Activated CD8-positive, alpha-beta T cell treated with anti-CD3 and anti-CD28 coated beads, Interleukin-2, amount 10 ng/mL, durations not matched to agents 7 days and 5 days (primary cell): ENCODE measurements around the gene DACH1. TPM values are rescaled to one million over a fixed set of nuclear protein-coding genes. Genes with fewer than 3 reads are reported as not detected.

Experiments used
- ATAC-seq: fragments of 150-1000 bp; cut with Tn5 transposase; one replicate; pipeline ENCODE4 v1.10.0; 2021; ENCODE audit warnings: moderate library complexity
- CTCF ChIA-PET: fragments of 350-600 bp; sonication (Branson Sonifier 250); formaldehyde crosslinking; loops from one replicate; lab custom pipeline; 2021; ENCODE audit warnings: antibody characterized with exemption; lab: Charles Lee
- POLR2A ChIA-PET: fragments of 350-600 bp; sonication (Branson Sonifier 250); formaldehyde crosslinking; loops from one replicate; lab custom pipeline; 2021; ENCODE audit warnings: antibody characterized with exemption; lab: Charles Lee
- DNase-seq: peaks from one replicate; pipeline ENCODE4 v3.0.0-alpha.2; 2020
- H3K27ac Mint-ChIP-seq: one replicate; pipeline ENCODE4 v1.8.0; 2021; ENCODE audit warnings: mild to moderate bottlenecking, mixed read lengths
- H3K27me3 Mint-ChIP-seq: one replicate; pipeline ENCODE4 v1.8.0; 2021; ENCODE audit warnings: low read depth, mixed read lengths
- H3K36me3 Mint-ChIP-seq: one replicate; pipeline ENCODE4 v1.8.0; 2021; ENCODE audit warnings: low read depth, mixed read lengths
- H3K4me1 Mint-ChIP-seq: one replicate; pipeline ENCODE4 v1.8.0; 2021; ENCODE audit warnings: low read depth, mixed read lengths
- H3K4me3 Mint-ChIP-seq: one replicate; pipeline ENCODE4 v1.8.0; 2021; ENCODE audit warnings: mild to moderate bottlenecking, mixed read lengths
- H3K9me3 Mint-ChIP-seq: one replicate; pipeline ENCODE4 v1.8.0; 2022; ENCODE audit warnings: mixed read lengths; ENCODE audit not compliant: insufficient read depth
- total RNA-seq, 2 experiments: library from RNA; stranded (reverse); gene quantifications; one replicate each; pipeline ENCODE4 v1.2.3, GENCODE V29; 2021

The DACH1 gene
- total RNA-seq, 2 experiments from 2014 or later: not detected

GRCh38 chr13:71605744-71606143 is 261.3 kb downstream of the DACH1 start:
- Mint-ChIP-seq H3K9me3 (no peaks in the 10 kb centered on the region), H3K4me3 (no peak overlapping the region), H3K36me3 (no peaks in the 10 kb centered on the region), H3K27ac (no peak overlapping the region), H3K4me1 (no peaks in the 10 kb centered on the region), H3K27me3 (no peaks in the 10 kb centered on the region)
- ATAC-seq (no peak), DNase-seq (no peak)
- ChIA-PET CTCF (no interaction called here), POLR2A (no interaction called here)

- no peaks in the 10 kb centered on the region for H3K9me3 Mint-ChIP-seq
- no peak overlapping the region for H3K4me3 Mint-ChIP-seq
- DNase-seq (no peak), ATAC-seq (no peak)
- POLR2A ChIA-PET: no interaction called here
- H3K27me3 Mint-ChIP-seq: no peaks in the 10 kb centered on the region
- H3K4me1 Mint-ChIP-seq: no peaks in the 10 kb centered on the region
- no peak overlapping the region for H3K27ac Mint-ChIP-seq
- no peaks in the 10 kb centered on the region for H3K36me3 Mint-ChIP-seq
- CTCF ChIA-PET: no interaction called here
Measured at GRCh38 chr13:71603255-71603654, 263.7 kb downstream of the DACH1 start.

DNA sequence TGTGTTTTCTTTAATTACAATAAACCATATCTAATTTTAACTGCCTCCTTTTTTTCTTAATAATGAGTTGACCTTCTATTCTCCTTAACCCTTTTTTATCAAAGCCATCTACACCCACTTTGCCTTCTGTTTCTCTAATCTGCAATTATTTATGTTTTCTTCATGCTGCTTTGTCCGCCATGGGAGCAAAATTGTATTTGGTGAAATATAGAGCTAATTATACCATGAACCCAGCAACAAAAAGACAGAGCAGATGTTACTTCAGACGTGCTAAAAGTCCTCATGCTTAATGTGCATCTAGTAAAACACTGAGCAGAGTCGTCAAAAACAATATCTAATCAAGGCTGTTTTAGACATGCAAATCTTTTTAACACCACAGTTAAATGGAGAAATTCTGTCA is 264.7 kb downstream of the DACH1 start:
- Mint-ChIP-seq H3K4me3 (no peak overlapping the region), H3K9me3 (no peaks in the 10 kb centered on the region), H3K27me3 (no peaks in the 10 kb centered on the region), H3K4me1 (no peaks in the 10 kb centered on the region), H3K36me3 (no peaks in the 10 kb centered on the region), H3K27ac (no peak overlapping the region)
- POLR2A ChIA-PET: no interaction called here
- CTCF ChIA-PET: no interaction called here
- DNase-seq (no peak), ATAC-seq (no peak)

GRCh38 chr13:71597150-71597549 is 269.9 kb downstream of the DACH1 start:
- no peaks in the 10 kb centered on the region for H3K4me1 Mint-ChIP-seq
- no peaks in the 10 kb centered on the region for H3K36me3 Mint-ChIP-seq
- no peaks in the 10 kb centered on the region for H3K9me3 Mint-ChIP-seq
- ATAC-seq: no peak
- no peak overlapping the region for H3K27ac Mint-ChIP-seq
- POLR2A ChIA-PET: no interaction called here
- CTCF ChIA-PET: no interaction called here
- no peak overlapping the region for H3K4me3 Mint-ChIP-seq
- H3K27me3 Mint-ChIP-seq: no peaks in the 10 kb centered on the region
- no peak for DNase-seq

DNA sequence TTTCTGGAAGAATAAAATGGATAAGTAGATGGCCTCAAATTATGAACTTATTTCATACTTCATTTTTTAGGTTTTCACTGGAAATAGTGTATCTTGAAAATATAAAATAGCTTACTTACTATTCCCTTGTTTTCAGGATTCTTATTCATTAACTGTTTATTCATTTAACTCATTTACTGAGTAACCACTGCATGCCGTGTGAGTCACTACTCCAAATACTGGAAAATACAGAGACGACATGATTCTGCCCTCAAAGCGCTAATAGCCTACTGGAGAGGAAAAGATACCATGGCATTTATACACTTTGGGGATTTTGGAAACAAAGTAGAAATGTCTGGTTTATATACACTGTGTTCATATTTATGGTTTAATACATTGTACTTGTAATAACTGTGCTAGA is 270.9 kb downstream of the DACH1 start:
- DNase-seq (no peak), ATAC-seq (no peak)
- Mint-ChIP-seq H3K9me3 (no peaks in the 10 kb centered on the region), H3K27me3 (no peaks in the 10 kb centered on the region), H3K36me3 (no peaks in the 10 kb centered on the region), H3K4me1 (no peaks in the 10 kb centered on the region), H3K4me3 (no peak overlapping the region), H3K27ac (no peak overlapping the region)
- POLR2A ChIA-PET: no interaction called here
- CTCF ChIA-PET: no interaction called here

GRCh38 chr13:71593566-71593965 is 273.4 kb downstream of the DACH1 start:
- DNase-seq (no peak), ATAC-seq (no peak)
- POLR2A ChIA-PET: no interaction called here
- Mint-ChIP-seq H3K36me3 (no peaks in the 10 kb centered on the region), H3K27ac (no peak overlapping the region), H3K9me3 (no peaks in the 10 kb centered on the region), H3K4me3 (no peak overlapping the region), H3K4me1 (no peaks in the 10 kb centered on the region), H3K27me3 (no peaks in the 10 kb centered on the region)
- CTCF ChIA-PET: no interaction called here

- no peak for DNase-seq
- no peak overlapping the region for H3K4me3 Mint-ChIP-seq
- H3K9me3 Mint-ChIP-seq: no peaks in the 10 kb centered on the region
- no peaks in the 10 kb centered on the region for H3K36me3 Mint-ChIP-seq
- ATAC-seq: no peak
- POLR2A ChIA-PET: no interaction called here
- CTCF ChIA-PET: no interaction called here
- H3K27ac Mint-ChIP-seq: no peak overlapping the region
- no peaks in the 10 kb centered on the region for H3K4me1 Mint-ChIP-seq
- no peaks in the 10 kb centered on the region for H3K27me3 Mint-ChIP-seq
Measured at GRCh38 chr13:71591374-71591773, 275.6 kb downstream of the DACH1 start.

DNA sequence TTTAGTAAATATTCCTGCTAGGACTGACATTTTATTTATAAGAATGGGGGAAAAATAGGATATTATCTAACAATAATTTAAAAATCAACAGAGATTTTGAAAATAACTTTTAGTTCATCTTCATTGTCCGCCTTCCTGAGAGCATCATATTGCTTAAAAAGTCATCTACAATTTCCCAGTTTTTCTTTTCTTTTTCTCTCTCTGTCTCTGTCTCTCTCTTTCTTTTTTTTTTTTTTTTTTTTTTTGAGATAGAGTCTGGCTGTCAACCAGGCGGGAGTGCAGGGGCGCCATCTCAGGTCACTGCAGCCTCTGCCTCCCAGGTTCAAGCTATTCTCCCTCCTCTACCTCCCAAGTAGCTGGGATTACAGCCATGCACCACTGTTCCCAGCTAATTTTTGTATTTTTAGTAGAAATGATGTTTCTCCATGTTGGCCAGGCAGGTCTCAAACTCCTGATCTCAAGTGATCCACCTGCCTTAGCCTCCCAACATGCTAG is 276.3 kb downstream of the DACH1 start:
- ChIA-PET POLR2A (no interaction called here), CTCF (no interaction called here)
- no peaks in the 10 kb centered on the region for H3K9me3 Mint-ChIP-seq
- no peak overlapping the region for H3K27ac Mint-ChIP-seq
- no peak overlapping the region for H3K4me3 Mint-ChIP-seq
- no peaks in the 10 kb centered on the region for H3K4me1 Mint-ChIP-seq
- no peaks in the 10 kb centered on the region for H3K27me3 Mint-ChIP-seq
- ATAC-seq: no peak
- no peak for DNase-seq
- H3K36me3 Mint-ChIP-seq: no peaks in the 10 kb centered on the region

DNA sequence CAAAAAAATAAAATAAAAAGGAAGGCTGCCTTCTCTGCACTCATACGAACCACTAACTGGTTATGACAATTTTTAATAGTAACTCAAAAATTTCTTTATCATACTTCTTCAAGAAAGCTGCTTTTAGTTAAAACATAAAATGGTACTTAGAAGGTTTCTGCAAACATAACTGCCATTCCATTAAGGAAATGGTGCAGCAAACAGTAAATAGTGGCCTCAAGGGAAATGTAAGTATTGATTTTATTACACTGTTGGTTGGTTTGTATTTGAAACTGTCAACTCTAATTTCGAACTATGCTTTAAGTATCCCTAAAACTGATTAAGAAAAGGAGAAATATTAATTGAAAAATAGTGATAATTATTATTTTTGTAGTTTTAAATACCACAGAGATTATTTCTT is 278.0 kb downstream of the DACH1 start:
- no peak for ATAC-seq
- H3K36me3 Mint-ChIP-seq: no peaks in the 10 kb centered on the region
- H3K27ac Mint-ChIP-seq: no peak overlapping the region
- no peaks in the 10 kb centered on the region for H3K4me1 Mint-ChIP-seq
- no peak for DNase-seq
- ChIA-PET CTCF (no interaction called here), POLR2A (no interaction called here)
- no peaks in the 10 kb centered on the region for H3K27me3 Mint-ChIP-seq
- H3K4me3 Mint-ChIP-seq: no peak overlapping the region
- no peaks in the 10 kb centered on the region for H3K9me3 Mint-ChIP-seq

GRCh38 chr13:71587817-71588216 is 279.2 kb downstream of the DACH1 start:
- no peak overlapping the region for H3K27ac Mint-ChIP-seq
- ChIA-PET POLR2A (no interaction called here), CTCF (interaction anchor here (0.7 kb wide), 1 partner anchor 161 kb away, joined by 3 read pairs; no protein-coding TSS in a partner anchor)
- ATAC-seq: no peak
- H3K36me3 Mint-ChIP-seq: no peaks in the 10 kb centered on the region
- no peak overlapping the region for H3K4me3 Mint-ChIP-seq
- H3K4me1 Mint-ChIP-seq: no peaks in the 10 kb centered on the region
- no peaks in the 10 kb centered on the region for H3K9me3 Mint-ChIP-seq
- no peak for DNase-seq
- no peaks in the 10 kb centered on the region for H3K27me3 Mint-ChIP-seq

- no peaks in the 10 kb centered on the region for H3K9me3 Mint-ChIP-seq
- H3K4me3 Mint-ChIP-seq: no peak overlapping the region
- H3K4me1 Mint-ChIP-seq: no peaks in the 10 kb centered on the region
- ATAC-seq: no peak
- H3K27ac Mint-ChIP-seq: no peak overlapping the region
- ChIA-PET POLR2A (no interaction called here), CTCF (interaction anchor here (0.7 kb wide), 1 partner anchor 161 kb away, joined by 3 read pairs; no protein-coding TSS in a partner anchor)
- H3K27me3 Mint-ChIP-seq: no peaks in the 10 kb centered on the region
- H3K36me3 Mint-ChIP-seq: no peaks in the 10 kb centered on the region
- no peak for DNase-seq
Measured at GRCh38 chr13:71587193-71587592, 279.8 kb downstream of the DACH1 start.

DNA sequence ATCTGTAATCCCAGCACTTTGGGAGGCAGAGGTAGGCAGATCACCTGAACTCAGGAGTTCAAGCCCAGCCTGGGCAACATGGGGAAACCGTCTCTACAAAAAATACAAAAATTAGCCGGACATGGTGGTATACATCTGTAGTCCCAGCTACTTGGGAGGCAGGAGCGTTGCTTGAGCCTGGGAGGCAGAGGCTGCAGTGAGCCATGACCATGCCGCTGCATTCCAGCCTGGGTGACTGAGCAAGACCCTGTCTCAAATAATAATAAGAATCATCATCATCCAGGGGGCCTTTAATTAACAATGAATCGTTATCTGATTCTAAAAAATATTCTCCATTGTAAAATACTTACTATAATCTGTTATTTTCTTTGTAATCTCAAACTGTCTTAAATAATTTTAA is 283.4 kb downstream of the DACH1 start:
- no peak overlapping the region for H3K27ac Mint-ChIP-seq
- ChIA-PET POLR2A (no interaction called here), CTCF (no interaction called here)
- H3K4me3 Mint-ChIP-seq: no peak overlapping the region
- no peaks in the 10 kb centered on the region for H3K4me1 Mint-ChIP-seq
- DNase-seq (no peak), ATAC-seq (no peak)
- no peaks in the 10 kb centered on the region for H3K36me3 Mint-ChIP-seq
- no peaks in the 10 kb centered on the region for H3K27me3 Mint-ChIP-seq
- no peaks in the 10 kb centered on the region for H3K9me3 Mint-ChIP-seq

- DNase-seq: no peak
- CTCF ChIA-PET: no interaction called here
- H3K27me3 Mint-ChIP-seq: no peaks in the 10 kb centered on the region
Measured at GRCh38 chr13:71580614-71581013, 286.4 kb downstream of the DACH1 start.

More at GRCh38 chr13:71580614-71581013, 286.4 kb downstream of the DACH1 start:
- H3K4me1 Mint-ChIP-seq: no peaks in the 10 kb centered on the region
- POLR2A ChIA-PET: no interaction called here
- no peak overlapping the region for H3K4me3 Mint-ChIP-seq
- no peak for ATAC-seq
- H3K9me3 Mint-ChIP-seq: no peaks in the 10 kb centered on the region
- no peaks in the 10 kb centered on the region for H3K36me3 Mint-ChIP-seq
- H3K27ac Mint-ChIP-seq: no peak overlapping the region
